Gastroesophageal sphincter (tissue), 3 donors: ENCODE results near the gene PHACTR1.
A peak's percentile ranks its signal among the peaks of the same experiment; 100 is the strongest.

Experiments
- POLR2A ChIP-seq, 2 donors: fragments of 450-650 bp; IDR thresholded peaks; one replicate each; pipeline ENCODE4 v1.6.1; 2017; ENCODE audit warnings: antibody characterized with exemption in 2 of 2, mild to moderate bottlenecking in 2 of 2, moderate library complexity in 1 of 2
- POLR2AphosphoS5 ChIP-seq: sonication (generic); formaldehyde crosslinking; IDR thresholded peaks from one replicate; pipeline ENCODE4 v1.6.1; 2017; ENCODE audit warnings: antibody characterized with exemption
- TF ChIP-seq, protein P1 (sequence below), 4 experiments: fragments of 200-600 bp in 2 of 4; fragments of 450-650 bp in 2 of 4; sonication (generic) in 1 of 4; IDR thresholded peaks; one replicate each; pipeline ENCODE4 v1.5.1; 2017 to 2019; ENCODE audit warnings: antibody characterized with exemption in 4 of 4, mild to moderate bottlenecking in 2 of 4, moderate library complexity in 2 of 4

DNA sequence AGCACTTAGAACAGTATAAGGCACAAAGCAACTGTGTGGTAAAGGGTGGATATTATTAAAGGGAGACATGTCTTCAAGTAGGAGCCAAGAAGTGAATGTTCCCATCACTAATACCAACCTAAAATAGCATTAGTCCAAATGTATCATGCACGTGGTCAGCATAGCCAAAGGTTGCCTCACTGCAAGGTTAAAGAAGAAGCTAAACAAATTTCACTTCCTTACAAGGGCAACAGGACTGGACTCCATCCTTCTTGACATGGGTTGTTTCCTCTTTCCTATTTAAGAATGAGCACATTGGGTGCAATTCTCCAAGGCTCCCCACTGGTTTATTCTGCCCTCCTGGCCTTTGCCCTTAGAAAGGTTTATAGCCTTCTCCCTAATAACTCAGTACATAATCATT lies 186.7 kb downstream of the PHACTR1 start:
- TF ChIP-seq, protein P1, sequence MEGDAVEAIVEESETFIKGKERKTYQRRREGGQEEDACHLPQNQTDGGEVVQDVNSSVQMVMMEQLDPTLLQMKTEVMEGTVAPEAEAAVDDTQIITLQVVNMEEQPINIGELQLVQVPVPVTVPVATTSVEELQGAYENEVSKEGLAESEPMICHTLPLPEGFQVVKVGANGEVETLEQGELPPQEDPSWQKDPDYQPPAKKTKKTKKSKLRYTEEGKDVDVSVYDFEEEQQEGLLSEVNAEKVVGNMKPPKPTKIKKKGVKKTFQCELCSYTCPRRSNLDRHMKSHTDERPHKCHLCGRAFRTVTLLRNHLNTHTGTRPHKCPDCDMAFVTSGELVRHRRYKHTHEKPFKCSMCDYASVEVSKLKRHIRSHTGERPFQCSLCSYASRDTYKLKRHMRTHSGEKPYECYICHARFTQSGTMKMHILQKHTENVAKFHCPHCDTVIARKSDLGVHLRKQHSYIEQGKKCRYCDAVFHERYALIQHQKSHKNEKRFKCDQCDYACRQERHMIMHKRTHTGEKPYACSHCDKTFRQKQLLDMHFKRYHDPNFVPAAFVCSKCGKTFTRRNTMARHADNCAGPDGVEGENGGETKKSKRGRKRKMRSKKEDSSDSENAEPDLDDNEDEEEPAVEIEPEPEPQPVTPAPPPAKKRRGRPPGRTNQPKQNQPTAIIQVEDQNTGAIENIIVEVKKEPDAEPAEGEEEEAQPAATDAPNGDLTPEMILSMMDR (IDR thresholded peaks at IDR 0.05), result no peak
- TF ChIP-seq POLR2A (IDR thresholded peaks at IDR 0.05) (no peak), POLR2AphosphoS5 (peak; percentile 80)
